ENCODE results near the gene HDAC4.

HDAC4 gene

DNA sequence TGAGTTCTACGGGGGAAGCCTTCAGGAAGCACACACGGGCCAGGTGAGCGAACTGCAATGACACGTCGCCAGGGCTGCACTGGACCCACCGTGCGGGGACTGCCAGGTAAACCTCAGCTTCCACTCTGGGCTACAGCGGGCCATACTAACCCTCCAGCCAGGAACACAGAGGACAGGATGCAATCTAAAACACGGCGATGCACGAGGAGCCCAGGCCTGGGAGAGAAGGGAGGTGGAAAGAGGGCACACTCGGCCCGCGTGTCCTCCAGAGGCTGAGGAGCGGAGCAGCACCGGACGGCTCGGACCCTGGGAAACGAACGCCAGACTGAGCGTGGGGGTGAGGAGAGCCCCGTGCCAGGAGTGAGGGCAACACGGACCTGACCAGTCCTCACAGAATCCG is 69.3 kb downstream of the HDAC4 start:
- no peak for DNase-seq (ENCODE audit: low read depth in 1 of 2, low spot score in 1 of 2)
- no peak overlapping the region for H3K4me3 ChIP-seq (replicated peaks; ENCODE audit: insufficient read depth, low read length)
- no peak overlapping the region for H3K27ac ChIP-seq (replicated peaks)
- H3K27me3 ChIP-seq (ENCODE audit: insufficient read depth, poor library complexity, severe bottlenecking): no peaks in the 10 kb centered on the region
- TF ChIP-seq REST (IDR thresholded peaks at IDR 0.05; ENCODE audit: insufficient replicate concordance, low read depth) (no peak), GABPA (IDR thresholded peaks at IDR 0.05; ENCODE audit: low read depth) (no peak), POLR2AphosphoS5 (IDR thresholded peaks at IDR 0.05; ENCODE audit: low read depth) (no peak), SPI1 (IDR thresholded peaks at IDR 0.05; ENCODE audit: borderline replicate concordance, low read depth) (no peak)
- TF ChIP-seq, protein P1, sequence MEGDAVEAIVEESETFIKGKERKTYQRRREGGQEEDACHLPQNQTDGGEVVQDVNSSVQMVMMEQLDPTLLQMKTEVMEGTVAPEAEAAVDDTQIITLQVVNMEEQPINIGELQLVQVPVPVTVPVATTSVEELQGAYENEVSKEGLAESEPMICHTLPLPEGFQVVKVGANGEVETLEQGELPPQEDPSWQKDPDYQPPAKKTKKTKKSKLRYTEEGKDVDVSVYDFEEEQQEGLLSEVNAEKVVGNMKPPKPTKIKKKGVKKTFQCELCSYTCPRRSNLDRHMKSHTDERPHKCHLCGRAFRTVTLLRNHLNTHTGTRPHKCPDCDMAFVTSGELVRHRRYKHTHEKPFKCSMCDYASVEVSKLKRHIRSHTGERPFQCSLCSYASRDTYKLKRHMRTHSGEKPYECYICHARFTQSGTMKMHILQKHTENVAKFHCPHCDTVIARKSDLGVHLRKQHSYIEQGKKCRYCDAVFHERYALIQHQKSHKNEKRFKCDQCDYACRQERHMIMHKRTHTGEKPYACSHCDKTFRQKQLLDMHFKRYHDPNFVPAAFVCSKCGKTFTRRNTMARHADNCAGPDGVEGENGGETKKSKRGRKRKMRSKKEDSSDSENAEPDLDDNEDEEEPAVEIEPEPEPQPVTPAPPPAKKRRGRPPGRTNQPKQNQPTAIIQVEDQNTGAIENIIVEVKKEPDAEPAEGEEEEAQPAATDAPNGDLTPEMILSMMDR (IDR thresholded peaks at IDR 0.05; ENCODE audit: insufficient read depth, low read length): no peak

DNA sequence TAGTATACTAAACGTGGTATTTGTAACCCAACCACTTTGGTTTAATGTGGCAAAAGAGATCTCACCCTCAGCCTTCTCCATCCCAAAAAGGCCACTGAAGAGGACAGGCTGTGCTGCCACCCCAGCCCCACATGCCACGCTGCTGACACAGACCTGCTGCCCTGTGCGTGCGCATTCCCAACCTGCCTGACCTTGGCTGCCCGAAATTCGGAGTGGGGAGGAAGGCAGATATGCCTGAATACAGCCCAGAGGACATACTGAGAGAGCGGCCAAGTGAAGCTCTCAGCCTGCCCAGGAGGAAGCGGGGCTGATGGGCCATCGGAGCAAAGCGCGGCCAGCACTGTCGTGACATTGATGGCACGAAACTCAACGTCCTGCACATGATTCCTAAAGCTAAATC is 70.0 kb downstream of the HDAC4 start:
- TF ChIP-seq GABPA (IDR thresholded peaks at IDR 0.05; ENCODE audit: low read depth) (no peak), SPI1 (IDR thresholded peaks at IDR 0.05; ENCODE audit: borderline replicate concordance, low read depth) (no peak), REST (IDR thresholded peaks at IDR 0.05; ENCODE audit: insufficient replicate concordance, low read depth) (no peak), POLR2AphosphoS5 (IDR thresholded peaks at IDR 0.05; ENCODE audit: low read depth) (no peak)
- TF ChIP-seq, protein P1 (IDR thresholded peaks at IDR 0.05; ENCODE audit: insufficient read depth, low read length): no peak
- H3K27ac ChIP-seq (replicated peaks): no peak overlapping the region
- no peak overlapping the region for H3K4me3 ChIP-seq (replicated peaks; ENCODE audit: insufficient read depth, low read length)
- no peaks in the 10 kb centered on the region for H3K27me3 ChIP-seq (ENCODE audit: insufficient read depth, poor library complexity, severe bottlenecking)
- no peak for DNase-seq (ENCODE audit: low read depth in 1 of 2, low spot score in 1 of 2)

DNA sequence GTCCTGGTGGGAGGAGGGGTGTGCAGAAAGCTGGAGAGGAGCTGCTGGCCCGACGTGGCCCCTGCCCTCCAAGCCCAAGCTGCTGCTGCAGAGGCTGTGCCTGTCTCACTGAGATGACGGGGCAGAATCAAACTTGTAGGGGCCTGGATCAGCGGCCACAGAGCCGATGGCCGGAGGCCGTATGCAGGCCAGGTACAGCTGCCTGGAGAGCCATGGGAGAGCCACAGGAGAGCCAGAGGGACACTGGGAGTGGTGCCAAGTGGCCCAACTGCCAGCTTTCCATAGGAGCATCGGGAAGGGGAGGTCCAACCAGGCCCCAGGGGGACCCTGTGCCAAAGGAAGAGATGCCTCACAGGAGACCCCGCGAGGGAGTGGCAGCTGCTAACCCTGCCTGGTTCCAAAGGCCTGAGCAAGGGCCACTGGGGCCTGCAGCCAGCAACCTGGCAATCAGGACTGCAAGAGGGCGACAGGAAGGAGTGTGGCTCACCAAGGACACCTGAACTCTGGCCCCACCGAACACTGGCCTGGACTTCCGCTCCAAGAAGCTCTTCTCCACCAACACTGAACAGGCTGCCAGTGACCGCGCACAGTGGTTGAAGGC is 70.7 kb downstream of the HDAC4 start:
- no peak overlapping the region for H3K27ac ChIP-seq (replicated peaks)
- DNase-seq (ENCODE audit: low read depth in 1 of 2, low spot score in 1 of 2): no peak
- TF ChIP-seq SPI1 (IDR thresholded peaks at IDR 0.05; ENCODE audit: borderline replicate concordance, low read depth) (no peak), REST (IDR thresholded peaks at IDR 0.05; ENCODE audit: insufficient replicate concordance, low read depth) (no peak)
- H3K4me3 ChIP-seq (replicated peaks; ENCODE audit: insufficient read depth, low read length): no peak overlapping the region
- no peaks in the 10 kb centered on the region for H3K27me3 ChIP-seq (ENCODE audit: insufficient read depth, poor library complexity, severe bottlenecking)

Data from HL-60 (cell line).